HFF-Myc (cell line): ENCODE data around the gene AGER.
"Not testable (repeated sequence)": the region's sequence is repeated elsewhere in the genome, so short reads cannot be mapped to it uniquely, and the experiment has no call there.

Experiments used
- DNase-seq: peaks from one replicate; pipeline ENCODE4 v3.0.0-alpha.2; 2011; ENCODE audit warnings: low read depth; ENCODE audit errors: extremely low read depth
- H3K4me3 ChIP-seq: replicated peaks from 2 replicates; pipeline ENCODE4 v1.5.1; 2011; ENCODE audit warnings: low read depth, mild to moderate bottlenecking, control low read depth, low read length
- TF ChIP-seq, protein P1 (sequence below): IDR thresholded peaks from 2 replicates; pipeline ENCODE4 v1.5.1; 2012; ENCODE audit warnings: mild to moderate bottlenecking, low read depth, low read length, control low read depth; ENCODE audit errors: missing control alignments

AGER gene

GRCh38 chr6:32218167-32218566, 34.1 kb upstream of the AGER start:
- TF ChIP-seq, protein P1, sequence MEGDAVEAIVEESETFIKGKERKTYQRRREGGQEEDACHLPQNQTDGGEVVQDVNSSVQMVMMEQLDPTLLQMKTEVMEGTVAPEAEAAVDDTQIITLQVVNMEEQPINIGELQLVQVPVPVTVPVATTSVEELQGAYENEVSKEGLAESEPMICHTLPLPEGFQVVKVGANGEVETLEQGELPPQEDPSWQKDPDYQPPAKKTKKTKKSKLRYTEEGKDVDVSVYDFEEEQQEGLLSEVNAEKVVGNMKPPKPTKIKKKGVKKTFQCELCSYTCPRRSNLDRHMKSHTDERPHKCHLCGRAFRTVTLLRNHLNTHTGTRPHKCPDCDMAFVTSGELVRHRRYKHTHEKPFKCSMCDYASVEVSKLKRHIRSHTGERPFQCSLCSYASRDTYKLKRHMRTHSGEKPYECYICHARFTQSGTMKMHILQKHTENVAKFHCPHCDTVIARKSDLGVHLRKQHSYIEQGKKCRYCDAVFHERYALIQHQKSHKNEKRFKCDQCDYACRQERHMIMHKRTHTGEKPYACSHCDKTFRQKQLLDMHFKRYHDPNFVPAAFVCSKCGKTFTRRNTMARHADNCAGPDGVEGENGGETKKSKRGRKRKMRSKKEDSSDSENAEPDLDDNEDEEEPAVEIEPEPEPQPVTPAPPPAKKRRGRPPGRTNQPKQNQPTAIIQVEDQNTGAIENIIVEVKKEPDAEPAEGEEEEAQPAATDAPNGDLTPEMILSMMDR: no peak
- DNase-seq: no peak
- H3K4me3 ChIP-seq: no peak overlapping the region

- DNase-seq: no peak
- H3K4me3 ChIP-seq: no peak overlapping the region
- TF ChIP-seq, protein P1: no peak
Measured at GRCh38 chr6:32216998-32217397, 32.9 kb upstream of the AGER start.

- DNase-seq: no peak
- no peak overlapping the region for H3K4me3 ChIP-seq
- TF ChIP-seq, protein P1: no peak
Measured at GRCh38 chr6:32216285-32216684, 32.2 kb upstream of the AGER start.

DNA sequence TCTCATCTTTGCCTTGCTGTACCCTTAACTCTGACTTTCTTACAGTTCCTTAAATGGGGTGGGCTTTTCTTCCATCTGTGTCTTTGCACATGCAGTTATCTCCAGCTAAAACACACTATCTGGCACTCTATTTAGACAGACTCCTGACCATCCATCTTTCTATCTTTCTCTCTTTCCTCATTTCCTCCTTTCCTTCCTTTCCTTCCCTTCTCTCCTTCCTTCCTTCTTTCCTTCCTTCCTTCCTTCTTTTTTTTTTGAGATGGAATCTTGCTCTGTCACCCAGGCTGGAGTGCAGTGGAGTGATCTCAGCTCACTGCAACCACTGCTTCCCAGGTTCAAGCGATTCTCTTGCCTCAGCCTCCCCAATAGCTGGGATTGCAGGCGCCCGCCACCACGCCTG, 31.6 kb upstream of the AGER start:
- DNase-seq: no peak
- TF ChIP-seq, protein P1: no peak
- no peak overlapping the region for H3K4me3 ChIP-seq

GRCh38 chr6:32214126-32214525, 30.1 kb upstream of the AGER start:
- no peak overlapping the region for H3K4me3 ChIP-seq
- no peak for DNase-seq
- TF ChIP-seq, protein P1: no peak

- no peak for DNase-seq
- TF ChIP-seq, protein P1: no peak
- H3K4me3 ChIP-seq: no peak overlapping the region
Measured at GRCh38 chr6:32213649-32214048, 29.6 kb upstream of the AGER start.

GRCh38 chr6:32212076-32212760, 28.2 kb upstream of the AGER start:
- no peak for DNase-seq
- TF ChIP-seq, protein P1: no peak
- H3K4me3 ChIP-seq: no peak overlapping the region

GRCh38 chr6:32211432-32211831, 27.4 kb upstream of the AGER start:
- not testable (repeated sequence) for DNase-seq, H3K4me3 ChIP-seq
